ENCODE results near the gene PDE2A. TPM values are rescaled to one million over a fixed set of nuclear protein-coding genes. Genes with fewer than 3 reads are reported as not detected.

Gene PDE2A
- total and polyA plus RNA-seq, 11 donors, result 16.8 to 53.7 (median 23.7) TPM

DNA sequence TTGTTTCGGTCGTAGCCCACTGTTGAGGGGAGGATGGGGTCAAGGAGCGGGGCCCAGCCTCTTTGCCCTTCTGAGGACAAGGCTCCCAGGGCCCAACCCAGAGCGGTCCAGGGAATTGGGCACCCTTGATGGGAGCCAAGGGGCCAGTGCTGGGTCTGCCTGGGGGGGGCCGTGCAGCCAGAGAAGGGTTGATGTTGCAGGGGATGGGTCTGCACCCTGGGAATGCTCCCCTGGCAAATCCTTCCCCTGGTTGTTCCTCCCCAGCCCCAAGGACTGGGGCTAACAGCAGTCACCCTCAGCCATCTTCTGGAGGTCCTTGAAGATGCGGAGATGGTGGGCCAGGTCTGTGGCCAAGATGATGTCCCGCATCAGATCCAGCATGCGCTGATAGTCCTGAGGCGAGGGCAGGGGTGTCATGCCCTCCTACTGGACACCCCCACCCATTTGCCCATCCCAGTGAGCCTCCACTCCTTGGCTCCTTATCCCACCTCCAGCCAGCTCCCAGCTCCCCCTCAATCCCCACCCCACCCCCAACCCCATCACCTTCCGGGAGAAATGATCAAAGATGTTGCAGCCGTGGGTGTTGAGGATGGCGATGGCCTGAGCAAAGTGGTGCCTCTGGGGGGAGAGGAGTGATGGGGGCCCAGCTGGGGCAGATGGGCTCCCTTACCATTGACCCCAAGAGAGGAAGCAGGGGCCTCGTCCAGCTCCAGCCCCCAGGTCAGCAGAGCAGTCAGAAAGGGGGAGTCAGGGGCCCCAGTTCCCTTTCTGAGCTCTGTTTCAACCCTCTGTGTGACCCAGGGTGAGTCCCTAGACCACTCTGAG is 95.0 kb downstream of the PDE2A start:
- 79 to 93% (median 86%) methylated on average over 9 to 13 of the region's 13 CpGs for WGBS, 4 donors
- TF ChIP-seq POLR2A (IDR thresholded peaks at IDR 0.05), result no peak
- TF ChIP-seq, protein P1, sequence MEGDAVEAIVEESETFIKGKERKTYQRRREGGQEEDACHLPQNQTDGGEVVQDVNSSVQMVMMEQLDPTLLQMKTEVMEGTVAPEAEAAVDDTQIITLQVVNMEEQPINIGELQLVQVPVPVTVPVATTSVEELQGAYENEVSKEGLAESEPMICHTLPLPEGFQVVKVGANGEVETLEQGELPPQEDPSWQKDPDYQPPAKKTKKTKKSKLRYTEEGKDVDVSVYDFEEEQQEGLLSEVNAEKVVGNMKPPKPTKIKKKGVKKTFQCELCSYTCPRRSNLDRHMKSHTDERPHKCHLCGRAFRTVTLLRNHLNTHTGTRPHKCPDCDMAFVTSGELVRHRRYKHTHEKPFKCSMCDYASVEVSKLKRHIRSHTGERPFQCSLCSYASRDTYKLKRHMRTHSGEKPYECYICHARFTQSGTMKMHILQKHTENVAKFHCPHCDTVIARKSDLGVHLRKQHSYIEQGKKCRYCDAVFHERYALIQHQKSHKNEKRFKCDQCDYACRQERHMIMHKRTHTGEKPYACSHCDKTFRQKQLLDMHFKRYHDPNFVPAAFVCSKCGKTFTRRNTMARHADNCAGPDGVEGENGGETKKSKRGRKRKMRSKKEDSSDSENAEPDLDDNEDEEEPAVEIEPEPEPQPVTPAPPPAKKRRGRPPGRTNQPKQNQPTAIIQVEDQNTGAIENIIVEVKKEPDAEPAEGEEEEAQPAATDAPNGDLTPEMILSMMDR (IDR thresholded peaks at IDR 0.05), result no peak
- Histone ChIP-seq H3K27me3 (peaks cover 0 to under 1% (median 0%) of the 10 kb centered on the region in 9 donors), H3K27ac (no peak overlapping the region), H3K36me3 (peaks cover 0 to 61% (median 8%) of the 10 kb centered on the region in 9 donors), H3K9me3 (no peaks in the 10 kb centered on the region), H3K4me1 (peaks cover 0 to 4% (median 0%) of the 10 kb centered on the region in 12 donors), H3K4me3 (no peak overlapping the region)
- no peak for ATAC-seq
- intact Hi-C loops (cut with DNase I), result no loop called here
- no peak for DNase-seq

DNA sequence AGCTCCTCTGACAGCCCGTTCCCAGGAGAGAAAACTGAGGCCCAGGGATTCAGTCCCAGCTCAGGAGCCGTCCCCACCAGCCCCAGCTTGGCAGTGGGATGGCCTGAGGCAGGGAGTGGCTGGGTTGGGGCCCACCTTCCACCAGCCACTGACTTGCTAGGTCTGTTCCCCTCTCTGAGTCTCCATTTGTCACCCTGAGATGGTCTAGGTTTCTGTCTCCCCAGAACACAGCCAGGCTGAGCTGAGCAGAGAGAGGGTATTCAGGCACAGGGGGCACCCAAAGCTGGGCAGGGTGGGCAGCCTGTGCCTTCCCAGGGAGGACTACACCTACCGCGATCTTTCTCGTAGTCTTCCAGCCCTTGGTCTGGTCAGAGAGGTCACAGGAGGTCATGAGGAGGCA is 95.7 kb downstream of the PDE2A start:
- Histone ChIP-seq H3K4me3 (no peak overlapping the region), H3K9me3 (no peaks in the 10 kb centered on the region), H3K4me1 (peaks cover 0 to 3% (median 0%) of the 10 kb centered on the region in 12 donors), H3K36me3 (peaks cover 0 to 54% (median 8%) of the 10 kb centered on the region in 9 donors), H3K27ac (no peak overlapping the region), H3K27me3 (no peaks in the 10 kb centered on the region)
- DNase-seq (no peak), ATAC-seq (no peak)
- TF ChIP-seq, protein P1 (IDR thresholded peaks at IDR 0.05), result no peak
- no peak for TF ChIP-seq POLR2A (IDR thresholded peaks at IDR 0.05)
- intact Hi-C loops (cut with DNase I), result no loop called here
- WGBS, 4 donors, result 80 to 97% (median 93%) methylated on average over 2 to 5 of the region's 5 CpGs

DNA sequence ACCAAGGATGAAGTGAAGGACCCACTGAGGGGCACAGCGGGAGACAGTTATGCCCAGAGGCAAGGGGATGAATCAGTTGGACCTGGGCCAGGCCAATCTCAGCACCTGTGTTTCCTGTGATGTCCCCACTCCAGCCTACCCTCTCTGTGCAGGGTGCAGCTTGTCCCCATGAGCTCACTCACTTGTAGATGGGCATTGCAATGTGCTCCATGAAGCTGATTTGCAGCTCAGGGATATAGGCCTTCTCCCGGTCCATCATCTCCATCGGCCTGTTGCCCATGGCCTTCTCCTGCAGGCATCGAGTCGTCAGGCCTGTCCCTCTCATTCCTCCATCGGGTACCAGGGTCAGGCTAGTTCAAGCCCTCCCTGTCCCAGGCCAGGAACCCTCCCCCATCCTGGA is 96.2 kb downstream of the PDE2A start:
- Histone ChIP-seq H3K4me1 (peaks cover 0 to 5% (median 0%) of the 10 kb centered on the region in 12 donors), H3K27ac (no peak overlapping the region), H3K27me3 (no peaks in the 10 kb centered on the region), H3K9me3 (no peaks in the 10 kb centered on the region), H3K4me3 (no peak overlapping the region), H3K36me3 (peaks cover 0 to 49% (median 8%) of the 10 kb centered on the region in 9 donors)
- ATAC-seq, result no peak
- no peak for DNase-seq
- WGBS, 4 donors, result 88 to 94% (median 89%) methylated on average over 6 of the region's 6 CpGs
- intact Hi-C loops (cut with DNase I), result no loop called here
- no peak for TF ChIP-seq POLR2A (IDR thresholded peaks at IDR 0.05)

DNA sequence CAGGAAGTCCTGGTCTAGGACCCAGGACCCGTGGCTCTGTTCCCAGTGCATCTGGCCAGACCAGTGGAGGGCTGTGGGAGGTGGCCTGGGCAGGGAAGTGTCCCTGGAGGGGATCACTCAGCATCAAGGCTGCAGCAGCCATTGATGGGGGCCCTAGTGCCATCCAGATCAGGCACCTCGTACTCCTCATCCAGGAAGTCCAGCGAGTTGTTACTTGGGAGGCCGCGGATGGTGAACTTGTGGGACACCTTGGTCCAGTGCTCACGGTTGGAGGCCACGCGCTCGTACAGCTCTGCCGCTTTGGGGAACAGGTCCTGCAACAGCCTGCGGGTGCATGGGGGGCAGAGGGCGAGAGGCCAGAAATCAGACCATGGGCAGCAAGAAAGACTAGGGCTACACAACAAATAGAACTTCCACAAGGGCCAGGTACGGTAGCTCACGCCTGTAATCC is 96.9 kb downstream of the PDE2A start:
- no peak overlapping the region for H3K27ac ChIP-seq
- H3K9me3 ChIP-seq, result no peaks in the 10 kb centered on the region
- no peak overlapping the region for H3K4me3 ChIP-seq
- no peak for TF ChIP-seq POLR2A (IDR thresholded peaks at IDR 0.05)
- TF ChIP-seq, protein P1 (IDR thresholded peaks at IDR 0.05), result no peak
- intact Hi-C loops (cut with DNase I), result no loop called here
- WGBS, 4 donors, result 80 to 90% (median 83%) methylated on average over 14 of the region's 14 CpGs
- DNase-seq (no peak), ATAC-seq (no peak)
- no peaks in the 10 kb centered on the region for H3K27me3 ChIP-seq
- H3K4me1 ChIP-seq, result peaks cover 0 to 5% (median 0%) of the 10 kb centered on the region in 12 donors
- H3K36me3 ChIP-seq, result peaks cover 0 to 47% (median 8%) of the 10 kb centered on the region in 9 donors

All from heart left ventricle (tissue), 16 donors.